Measurements from ENCODE around the gene CYP2A6.

- no peak for TF ChIP-seq CTCF (conservative IDR thresholded peaks at IDR 0.05; ENCODE audit: low read depth in 2 of 2)
- TF ChIP-seq POLR2AphosphoS5 (IDR thresholded peaks at IDR 0.05; ENCODE audit: low read depth): no peak
- no peak for TF ChIP-seq EZH2phosphoT487 (IDR thresholded peaks at IDR 0.05; ENCODE audit: unreplicated experiment)
Observed at GRCh38 chr19:40805258-40805868, 44.9 kb downstream of the CYP2A6 start.

Measured in GM23338 (cell line).